PC-9 (cell line): Measurements from ENCODE around the gene C1orf232. TPM values are rescaled to one million over a fixed set of nuclear protein-coding genes. Genes with fewer than 3 reads are reported as not detected.

ENCODE experiments used
- BruUV-seq: library from RNA; stranded (reverse); fragments of 400-500 nt; replicated peaks from 2 replicates; lab custom pipeline; 2021; lab: Mats Ljungman, UMichigan
- CTCF ChIA-PET: fragments of 300-600 bp; sonication (Branson Sonifier 250); formaldehyde crosslinking; loops from one replicate; lab custom pipeline; 2022; ENCODE audit warnings: antibody characterized with exemption; lab: Charles Lee
- POLR2A ChIA-PET: fragments of 300-600 bp; sonication (Branson Sonifier 250); formaldehyde crosslinking; loops from one replicate; lab custom pipeline; 2022; ENCODE audit warnings: antibody characterized with exemption; ENCODE audit not compliant: unreplicated experiment; lab: Charles Lee
- DNase-seq, 2 experiments: peaks; one replicate each; pipeline versions ENCODE4 v3.0.0 to v3.0.0-alpha.2; 2015 to 2022; ENCODE audit warnings: mixed read lengths in 1 of 2
- H2AFZ ChIP-seq: fragments of 200-600 bp; sonication (generic); 2 replicates; pipeline ENCODE4 v1.8.1; 2017; ENCODE audit warnings: antibody characterized with exemption
- H3F3A ChIP-seq: fragments of 200-600 bp; sonication (generic); 2 replicates; pipeline ENCODE4 v1.8.1; 2017; ENCODE audit warnings: antibody characterized with exemption, mild to moderate bottlenecking, low read depth; ENCODE audit not compliant: insufficient read depth
- H3K27ac ChIP-seq: fragments of 200-600 bp; sonication (generic); 2 replicates; pipeline ENCODE4 v1.6.1; 2016; ENCODE audit warnings: mixed run types
- H3K27me3 ChIP-seq: fragments of 200-600 bp; sonication (generic); 2 replicates; pipeline ENCODE4 v1.6.1; 2016; ENCODE audit warnings: low read depth, mixed run types; ENCODE audit not compliant: insufficient read depth
- H3K36me3 ChIP-seq: fragments of 200-600 bp; sonication (generic); 2 replicates; pipeline ENCODE4 v1.6.1; 2016; ENCODE audit warnings: low read depth, mixed run types
- H3K4me1 ChIP-seq: fragments of 200-600 bp; sonication (generic); replicated peaks from 2 replicates; pipeline ENCODE4 v1.6.1; 2016; ENCODE audit warnings: mixed run types; ENCODE audit not compliant: insufficient read depth
- H3K4me2 ChIP-seq: fragments of 200-600 bp; sonication (generic); 2 replicates; pipeline ENCODE4 v1.6.1; 2017; ENCODE audit warnings: mixed run types
- H3K4me3 ChIP-seq: fragments of 200-600 bp; sonication (generic); 2 replicates; pipeline ENCODE4 v1.6.1; 2016; ENCODE audit warnings: mixed run types
- H3K79me2 ChIP-seq: fragments of 200-600 bp; sonication (generic); 2 replicates; pipeline ENCODE4 v1.6.1; 2017; ENCODE audit warnings: low read depth, mixed run types
- H3K9me2 ChIP-seq: fragments of 200-600 bp; sonication (generic); 2 replicates; pipeline ENCODE4 v1.8.1; 2017; ENCODE audit warnings: mild to moderate bottlenecking; ENCODE audit not compliant: insufficient read depth
- H3K9me3 ChIP-seq: fragments of 200-600 bp; sonication (generic); 2 replicates; pipeline ENCODE4 v1.8.1; 2016; ENCODE audit warnings: low read depth; ENCODE audit not compliant: insufficient read depth
- H4K20me1 ChIP-seq: fragments of 200-600 bp; sonication (generic); 2 replicates; pipeline ENCODE4 v1.8.1; 2017; ENCODE audit not compliant: insufficient read depth
- EZH2 ChIP-seq: fragments of 200-600 bp; sonication (generic); IDR thresholded peaks from 2 replicates; pipeline ENCODE4 v1.8.0; 2017; ENCODE audit warnings: antibody characterized with exemption, low read depth
- intact Hi-C: fragments of 100-400 bp; cut with micrococcal nuclease; formaldehyde crosslinking; loops from one replicate; pipeline ENCODE4 v1.10.0; 2022; ENCODE audit not compliant: unreplicated experiment
- total RNA-seq: library from RNA; stranded (reverse); gene quantifications from 2 replicates; pipeline ENCODE4 v1.2.3, GENCODE V29; 2021
- TF ChIP-seq, protein P1 (sequence below): fragments of 200-600 bp; sonication (generic); conservative IDR thresholded peaks from 2 replicates; pipeline ENCODE4 v1.6.1; 2017; ENCODE audit warnings: mixed run types, antibody characterized with exemption, mild to moderate bottlenecking, moderate library complexity

The C1orf232 gene
- total RNA-seq, 1 experiment from 2014 or later = not detected

GRCh38 chr1:26148887-26149286 lies 19.9 kb downstream of the C1orf232 start:
- DNase-seq = no peak
- no peak overlapping the region for H3K27ac ChIP-seq
- no peaks in the 10 kb centered on the region for H3K36me3 ChIP-seq
- H3F3A ChIP-seq = no peaks in the 10 kb centered on the region
- H3K79me2 ChIP-seq = no peaks in the 10 kb centered on the region
- no peaks in the 10 kb centered on the region for H3K9me3 ChIP-seq
- no peak overlapping the region for H3K4me2 ChIP-seq
- no peaks in the 10 kb centered on the region for H3K4me1 ChIP-seq
- no peak overlapping the region for H3K4me3 ChIP-seq
- H4K20me1 ChIP-seq = no peaks in the 10 kb centered on the region
- POLR2A ChIA-PET = no interaction called here
- intact Hi-C loops = no loop called here
- no TSS peak for BruUV-seq
- no peaks in the 10 kb centered on the region for H3K9me2 ChIP-seq
- CTCF ChIA-PET = interaction anchor here (0.5 kb wide), 1 partner anchor 51 kb away, joined by 3 read pairs; no protein-coding TSS in a partner anchor
- no peak overlapping the region for H2AFZ ChIP-seq
- no peak for TF ChIP-seq EZH2
- TF ChIP-seq, protein P1, sequence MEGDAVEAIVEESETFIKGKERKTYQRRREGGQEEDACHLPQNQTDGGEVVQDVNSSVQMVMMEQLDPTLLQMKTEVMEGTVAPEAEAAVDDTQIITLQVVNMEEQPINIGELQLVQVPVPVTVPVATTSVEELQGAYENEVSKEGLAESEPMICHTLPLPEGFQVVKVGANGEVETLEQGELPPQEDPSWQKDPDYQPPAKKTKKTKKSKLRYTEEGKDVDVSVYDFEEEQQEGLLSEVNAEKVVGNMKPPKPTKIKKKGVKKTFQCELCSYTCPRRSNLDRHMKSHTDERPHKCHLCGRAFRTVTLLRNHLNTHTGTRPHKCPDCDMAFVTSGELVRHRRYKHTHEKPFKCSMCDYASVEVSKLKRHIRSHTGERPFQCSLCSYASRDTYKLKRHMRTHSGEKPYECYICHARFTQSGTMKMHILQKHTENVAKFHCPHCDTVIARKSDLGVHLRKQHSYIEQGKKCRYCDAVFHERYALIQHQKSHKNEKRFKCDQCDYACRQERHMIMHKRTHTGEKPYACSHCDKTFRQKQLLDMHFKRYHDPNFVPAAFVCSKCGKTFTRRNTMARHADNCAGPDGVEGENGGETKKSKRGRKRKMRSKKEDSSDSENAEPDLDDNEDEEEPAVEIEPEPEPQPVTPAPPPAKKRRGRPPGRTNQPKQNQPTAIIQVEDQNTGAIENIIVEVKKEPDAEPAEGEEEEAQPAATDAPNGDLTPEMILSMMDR = no peak
- H3K27me3 ChIP-seq = no peaks in the 10 kb centered on the region

DNA sequence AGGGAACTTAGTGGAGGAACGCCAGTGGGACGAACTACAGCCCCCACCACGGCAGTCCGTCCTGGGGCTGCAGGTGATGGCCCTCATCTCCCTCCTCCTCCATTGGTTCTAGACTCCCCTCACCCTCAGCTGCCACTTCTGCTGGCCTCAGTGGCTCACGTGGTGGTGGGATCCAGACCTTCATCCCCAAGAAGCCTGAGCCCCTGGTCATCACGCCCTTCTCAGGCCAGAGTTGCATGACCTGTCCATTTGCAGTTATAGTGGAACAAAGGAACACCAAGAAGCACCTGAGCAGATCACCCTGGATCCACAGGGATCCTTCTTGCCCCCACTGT lies 22.8 kb downstream of the C1orf232 start:
- H3K27ac ChIP-seq = no peak overlapping the region
- BruUV-seq = no TSS peak
- ChIA-PET POLR2A (no interaction called here), CTCF (interaction anchor here (0.7 to 1.8 kb wide), 4 partner anchors 41 to 110 kb away, joined by 4 to 20 read pairs (median 8); no protein-coding TSS in a partner anchor)
- intact Hi-C loops = loop anchor here (1.0 kb wide), 2 partner anchors 41 to 110 kb away; no protein-coding TSS in a partner anchor
- no peak overlapping the region for H3K4me3 ChIP-seq
- H3K27me3 ChIP-seq = no peaks in the 10 kb centered on the region
- H3K9me3 ChIP-seq = no peaks in the 10 kb centered on the region
- H3K36me3 ChIP-seq = no peaks in the 10 kb centered on the region
- no peak overlapping the region for H2AFZ ChIP-seq
- no peaks in the 10 kb centered on the region for H3K4me1 ChIP-seq
- no peaks in the 10 kb centered on the region for H3F3A ChIP-seq
- no peaks in the 10 kb centered on the region for H3K79me2 ChIP-seq
- H4K20me1 ChIP-seq = no peaks in the 10 kb centered on the region
- TF ChIP-seq EZH2 = no peak
- TF ChIP-seq, protein P1 = no peak
- H3K4me2 ChIP-seq = no peak overlapping the region
- H3K9me2 ChIP-seq = no peaks in the 10 kb centered on the region
- no peak for DNase-seq

DNA sequence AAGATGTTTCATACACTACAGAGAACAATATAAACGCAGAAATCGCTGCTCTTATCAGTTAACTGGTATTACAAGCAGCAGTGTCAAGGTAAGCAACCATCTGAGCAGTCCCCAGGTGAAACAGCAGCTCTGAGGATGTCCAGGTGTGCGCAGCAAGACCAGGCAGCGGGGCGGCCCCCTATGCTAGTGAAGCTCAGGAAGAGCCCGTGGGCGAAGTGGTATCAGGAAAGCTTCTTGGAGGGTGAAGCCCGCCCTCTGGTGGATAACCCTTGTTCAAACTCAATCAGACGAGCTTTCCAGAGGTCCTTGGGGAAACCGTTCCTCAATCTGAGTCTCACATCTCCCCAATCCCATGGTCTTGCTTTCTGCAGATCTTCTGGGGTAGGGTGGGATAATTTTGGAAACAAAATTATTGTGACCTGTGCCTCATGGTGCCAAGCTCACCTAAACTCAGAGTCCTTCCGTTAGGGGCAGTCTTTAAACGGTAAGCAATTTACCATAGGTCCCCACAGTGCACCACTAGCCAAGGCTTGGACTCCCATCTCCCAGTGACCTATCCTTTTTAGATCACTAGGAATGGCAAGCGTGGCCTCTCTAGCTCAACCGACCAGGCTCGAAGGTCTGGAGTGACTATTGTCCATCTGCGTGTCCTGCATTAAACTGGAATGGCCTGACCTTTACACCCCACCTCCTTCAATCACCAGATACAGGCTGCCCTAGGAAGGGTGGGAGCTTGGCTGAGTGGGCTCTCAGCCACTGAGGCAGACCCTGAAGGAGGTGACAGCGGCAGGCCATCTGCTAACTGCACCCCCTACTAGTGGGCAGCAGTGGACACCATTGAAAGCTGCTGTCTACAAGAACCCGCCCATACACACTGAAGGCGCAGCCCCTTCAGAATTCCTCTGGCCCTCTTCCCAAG lies 23.5 kb downstream of the C1orf232 start:
- intact Hi-C loops = loop anchor here (1.0 kb wide), 2 partner anchors 40 to 109 kb away; no protein-coding TSS in a partner anchor
- DNase-seq = peak; percentile 70 to 71
- no peaks in the 10 kb centered on the region for H3K36me3 ChIP-seq
- H3K4me1 ChIP-seq = no peaks in the 10 kb centered on the region
- no peaks in the 10 kb centered on the region for H3K9me2 ChIP-seq
- no peaks in the 10 kb centered on the region for H3K9me3 ChIP-seq
- no peaks in the 10 kb centered on the region for H3K79me2 ChIP-seq
- ChIA-PET CTCF (interaction anchor here (0.7 to 1.8 kb wide), 8 partner anchors 17 to 250 kb away, joined by 3 to 20 read pairs (median 4); no protein-coding TSS in a partner anchor), POLR2A (interaction anchor here (0.6 kb wide), 1 partner anchor 47 kb away, joined by 4 read pairs; no protein-coding TSS in a partner anchor)
- no peaks in the 10 kb centered on the region for H4K20me1 ChIP-seq
- no peak overlapping the region for H3K4me3 ChIP-seq
- H3K4me2 ChIP-seq = peak overlapping the region; percentile 65
- BruUV-seq = no TSS peak
- no peaks in the 10 kb centered on the region for H3K27me3 ChIP-seq
- H3F3A ChIP-seq = no peaks in the 10 kb centered on the region
- no peak overlapping the region for H3K27ac ChIP-seq
- peak overlapping the region; percentile 67; the same call in 1 of the 2 replicates for H2AFZ ChIP-seq
- TF ChIP-seq, protein P1 = peak; percentile 82
- no peak for TF ChIP-seq EZH2
